Memory B cell (primary cell): ENCODE measurements around the gene SPAG6.
A peak's percentile ranks its signal among the peaks of the same experiment; 100 is the strongest.

ENCODE experiments used
- ATAC-seq: fragments of 150-1000 bp; cut with Tn5 transposase; 2 replicates; pipeline ENCODE4 v1.10.0; 2021; ENCODE audit warnings: low read depth, mild to moderate bottlenecking, moderate library complexity
- DNase-seq, 2 donors: peaks; one replicate each; pipeline ENCODE4 v3.0.0; 2022; ENCODE audit warnings: low spot score in 2 of 2
- H3K27ac Mint-ChIP-seq: one replicate; pipeline ENCODE4 v1.8.0; 2022; ENCODE audit warnings: mild to moderate bottlenecking, moderate library complexity, mixed read lengths
- H3K27me3 Mint-ChIP-seq: one replicate; pipeline ENCODE4 v1.8.0; 2022; ENCODE audit warnings: mixed read lengths
- H3K36me3 Mint-ChIP-seq: one replicate; pipeline ENCODE4 v1.8.0; 2022; ENCODE audit warnings: mild to moderate bottlenecking, mixed read lengths
- H3K4me1 Mint-ChIP-seq: one replicate; pipeline ENCODE4 v1.8.0; 2022; ENCODE audit warnings: mixed read lengths
- H3K4me3 Mint-ChIP-seq: one replicate; pipeline ENCODE4 v1.8.0; 2022; ENCODE audit warnings: mild to moderate bottlenecking, moderate library complexity, mixed read lengths
- H3K9me3 Mint-ChIP-seq: one replicate; pipeline ENCODE4 v1.8.0; 2022; ENCODE audit warnings: mixed read lengths

SPAG6 gene

GRCh38 chr10:22434521-22434920 lies 89.2 kb downstream of the SPAG6 start:
- Mint-ChIP-seq H3K4me1 (peaks cover 25% of the 10 kb centered on the region), H3K27ac (no peak overlapping the region)
- DNase-seq, result no peak

GRCh38 chr10:22435650-22436049 lies 90.4 kb downstream of the SPAG6 start:
- H3K27ac Mint-ChIP-seq, result peak overlapping the region; percentile 97
- H3K27me3 Mint-ChIP-seq, result no peaks in the 10 kb centered on the region
- ATAC-seq, result no peak
- H3K4me1 Mint-ChIP-seq, result peaks cover 21% of the 10 kb centered on the region
- H3K36me3 Mint-ChIP-seq, result no peaks in the 10 kb centered on the region
- no peak for DNase-seq
- no peak overlapping the region for H3K4me3 Mint-ChIP-seq
- peaks cover 2% of the 10 kb centered on the region for H3K9me3 Mint-ChIP-seq

More at GRCh38 chr10:22434521-22434920, 89.2 kb downstream of the SPAG6 start:
- no peaks in the 10 kb centered on the region for H3K36me3 Mint-ChIP-seq
- H3K4me3 Mint-ChIP-seq, result no peak overlapping the region
- H3K27me3 Mint-ChIP-seq, result peaks cover 5% of the 10 kb centered on the region
- peaks cover 2% of the 10 kb centered on the region for H3K9me3 Mint-ChIP-seq
- no peak for ATAC-seq

GRCh38 chr10:22436526-22436892 lies 91.2 kb downstream of the SPAG6 start:
- ATAC-seq (peak; percentile 44), DNase-seq (no peak)
- H3K4me3 Mint-ChIP-seq, result peak overlapping the region; percentile 92
- peaks cover 2% of the 10 kb centered on the region for H3K9me3 Mint-ChIP-seq
- H3K27ac Mint-ChIP-seq, result peak overlapping the region; percentile 97
- peaks cover 1% of the 10 kb centered on the region for H3K36me3 Mint-ChIP-seq
- H3K4me1 Mint-ChIP-seq, result peaks cover 27% of the 10 kb centered on the region
- H3K27me3 Mint-ChIP-seq, result no peaks in the 10 kb centered on the region

GRCh38 chr10:22436893-22437619 lies 91.8 kb downstream of the SPAG6 start:
- Mint-ChIP-seq H3K9me3 (peaks cover 2% of the 10 kb centered on the region), H3K4me3 (peak overlapping the region; percentile 92), H3K36me3 (peaks cover 1% of the 10 kb centered on the region), H3K27me3 (no peaks in the 10 kb centered on the region), H3K4me1 (peaks cover 27% of the 10 kb centered on the region), H3K27ac (peak overlapping the region; percentile 97)
- peak; percentile 90 to 91 for DNase-seq
- peak; percentile 76 for ATAC-seq

- DNase-seq, result peak; percentile 33 to 68
- peaks cover 29% of the 10 kb centered on the region for H3K4me1 Mint-ChIP-seq
- H3K4me3 Mint-ChIP-seq, result peak overlapping the region; percentile 92
Measured at GRCh38 chr10:22437620-22438588, 92.6 kb downstream of the SPAG6 start.

GRCh38 chr10:22438711-22439110 lies 93.4 kb downstream of the SPAG6 start:
- Mint-ChIP-seq H3K27ac (peak overlapping the region; percentile 97), H3K4me3 (peak overlapping the region; percentile 92), H3K27me3 (no peaks in the 10 kb centered on the region), H3K4me1 (peaks cover 34% of the 10 kb centered on the region), H3K9me3 (peaks cover 2% of the 10 kb centered on the region), H3K36me3 (peaks cover 1% of the 10 kb centered on the region)
- DNase-seq (no peak), ATAC-seq (no peak)

More at GRCh38 chr10:22437620-22438588, 92.6 kb downstream of the SPAG6 start:
- H3K27me3 Mint-ChIP-seq, result no peaks in the 10 kb centered on the region
- H3K27ac Mint-ChIP-seq, result peak overlapping the region; percentile 97
- H3K9me3 Mint-ChIP-seq, result peaks cover 2% of the 10 kb centered on the region
- H3K36me3 Mint-ChIP-seq, result peaks cover 1% of the 10 kb centered on the region
- ATAC-seq, result peak; percentile 22

DNA sequence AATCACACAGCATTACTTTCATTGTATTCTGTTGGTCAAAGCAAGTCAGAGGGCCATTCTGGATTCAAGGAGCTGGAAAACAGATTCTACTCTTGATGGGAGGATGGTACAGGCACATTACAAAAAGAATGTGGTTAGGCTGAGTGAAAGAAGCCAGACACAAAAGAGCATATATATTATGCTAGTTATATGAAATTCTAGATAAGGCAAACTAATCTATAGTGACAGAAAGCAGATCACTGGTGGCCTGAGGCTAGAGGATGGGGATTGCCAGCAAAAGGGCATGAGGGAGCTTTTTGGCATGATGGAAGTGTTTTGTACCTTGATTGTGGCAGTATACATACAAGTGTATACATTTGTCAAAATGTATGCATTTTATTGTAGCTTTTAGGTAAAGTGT lies 96.8 kb downstream of the SPAG6 start:
- Mint-ChIP-seq H3K9me3 (no peaks in the 10 kb centered on the region), H3K36me3 (peaks cover 1% of the 10 kb centered on the region), H3K27ac (peak overlapping the region; percentile 6), H3K4me3 (no peak overlapping the region), H3K27me3 (no peaks in the 10 kb centered on the region), H3K4me1 (peaks cover 31% of the 10 kb centered on the region)
- no peak for DNase-seq
- ATAC-seq, result no peak

- Mint-ChIP-seq H3K4me1 (peaks cover 31% of the 10 kb centered on the region), H3K27me3 (no peaks in the 10 kb centered on the region), H3K36me3 (peaks cover 1% of the 10 kb centered on the region), H3K27ac (peak overlapping the region; percentile 6), H3K9me3 (no peaks in the 10 kb centered on the region), H3K4me3 (no peak overlapping the region)
- DNase-seq (no peak), ATAC-seq (no peak)
Measured at GRCh38 chr10:22442468-22442867, 97.2 kb downstream of the SPAG6 start.

GRCh38 chr10:22443175-22443901 lies 98.0 kb downstream of the SPAG6 start:
- DNase-seq, result no peak

GRCh38 chr10:22444219-22444788 lies 99.0 kb downstream of the SPAG6 start:
- Mint-ChIP-seq H3K27ac (no peak overlapping the region), H3K4me1 (peaks cover 22% of the 10 kb centered on the region), H3K4me3 (no peak overlapping the region), H3K36me3 (peaks cover 1% of the 10 kb centered on the region), H3K27me3 (no peaks in the 10 kb centered on the region), H3K9me3 (no peaks in the 10 kb centered on the region)
- no peak for ATAC-seq
- DNase-seq, result no peak

More at GRCh38 chr10:22443175-22443901, 98.0 kb downstream of the SPAG6 start:
- Mint-ChIP-seq H3K4me1 (peaks cover 27% of the 10 kb centered on the region), H3K27me3 (no peaks in the 10 kb centered on the region), H3K36me3 (peaks cover 1% of the 10 kb centered on the region), H3K9me3 (no peaks in the 10 kb centered on the region), H3K27ac (no peak overlapping the region), H3K4me3 (no peak overlapping the region)
- peak; percentile 93 for ATAC-seq

DNA sequence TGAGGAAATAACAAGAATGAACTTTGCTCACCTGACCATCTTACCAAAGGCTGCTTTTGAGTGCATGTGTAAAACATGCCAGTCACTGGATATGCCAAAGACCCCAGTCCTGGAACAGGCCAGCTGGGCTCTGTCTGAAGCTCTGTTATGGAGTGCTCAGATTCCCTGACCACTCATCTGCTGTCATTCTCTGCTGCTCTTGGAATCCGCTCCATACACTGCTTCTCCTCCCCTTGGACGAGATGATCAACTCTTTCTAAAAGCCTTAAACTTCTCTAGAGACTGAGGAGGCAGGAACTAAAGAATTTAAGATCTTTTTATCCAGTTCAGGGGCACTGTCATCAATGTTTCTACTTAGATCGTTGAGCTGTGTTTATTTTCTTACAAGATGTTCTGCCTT lies 100.2 kb downstream of the SPAG6 start:
- ATAC-seq (no peak), DNase-seq (no peak)
- no peaks in the 10 kb centered on the region for H3K9me3 Mint-ChIP-seq
- no peak overlapping the region for H3K27ac Mint-ChIP-seq
- H3K4me1 Mint-ChIP-seq, result peaks cover 17% of the 10 kb centered on the region
- H3K36me3 Mint-ChIP-seq, result peaks cover 1% of the 10 kb centered on the region
- H3K27me3 Mint-ChIP-seq, result no peaks in the 10 kb centered on the region
- H3K4me3 Mint-ChIP-seq, result no peak overlapping the region

- Mint-ChIP-seq H3K4me1 (peaks cover 12% of the 10 kb centered on the region), H3K27me3 (no peaks in the 10 kb centered on the region), H3K4me3 (no peak overlapping the region), H3K36me3 (no peaks in the 10 kb centered on the region), H3K9me3 (no peaks in the 10 kb centered on the region), H3K27ac (no peak overlapping the region)
- ATAC-seq (no peak), DNase-seq (no peak)
Measured at GRCh38 chr10:22447068-22447467, 101.8 kb downstream of the SPAG6 start.

DNA sequence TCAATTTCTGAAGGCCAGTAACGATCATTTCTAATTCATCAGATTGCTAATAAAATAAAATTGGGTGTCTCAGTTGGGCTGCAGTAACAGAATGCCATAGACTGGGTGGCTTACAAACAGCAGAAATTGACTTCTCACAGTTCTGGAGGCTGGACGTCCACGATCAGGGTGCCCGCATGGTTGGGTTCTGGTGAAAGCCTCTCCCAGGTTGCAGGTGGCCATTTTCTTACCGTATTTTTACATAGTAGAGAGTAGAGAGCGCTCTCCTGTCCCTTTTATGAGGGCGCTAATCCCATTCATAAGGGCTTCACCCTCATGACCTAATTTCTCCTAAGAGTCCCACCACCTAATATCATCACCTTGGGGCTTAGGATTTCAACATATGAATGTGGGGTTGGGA lies 106.0 kb downstream of the SPAG6 start:
- ATAC-seq (no peak), DNase-seq (no peak)
- Mint-ChIP-seq H3K27me3 (no peaks in the 10 kb centered on the region), H3K4me3 (no peak overlapping the region), H3K36me3 (no peaks in the 10 kb centered on the region), H3K27ac (no peak overlapping the region), H3K4me1 (peaks cover 14% of the 10 kb centered on the region), H3K9me3 (no peaks in the 10 kb centered on the region)
